HPDE6-E6E7 (cell line): ENCODE results near the gene LRBA.
A peak's percentile ranks its signal among the peaks of the same experiment; 100 is the strongest.
"Not testable (repeated sequence)": the region's sequence is repeated elsewhere in the genome, so short reads cannot be mapped to it uniquely, and the experiment has no call there.

Source experiments
- DNase-seq: peaks from one replicate; pipeline ENCODE4 v3.0.0; 2011; ENCODE audit warnings: missing footprints; ENCODE audit errors: extremely low spot score

Gene LRBA

GRCh38 chr4:150507656-150508055, 507.4 kb downstream of the LRBA start:
- not testable (repeated sequence) for DNase-seq

GRCh38 chr4:150501983-150502382, 513.1 kb downstream of the LRBA start:
- DNase-seq, result no peak

- peak; percentile 39 for DNase-seq
Observed at GRCh38 chr4:150501009-150501727, 513.9 kb downstream of the LRBA start.

- no peak for DNase-seq
Observed at GRCh38 chr4:150497612-150498011, 517.5 kb downstream of the LRBA start.

GRCh38 chr4:150495550-150495949, 519.5 kb downstream of the LRBA start:
- no peak for DNase-seq

- no peak for DNase-seq
Observed at GRCh38 chr4:150493851-150494250, 521.2 kb downstream of the LRBA start.

GRCh38 chr4:150491132-150492049, 523.7 kb downstream of the LRBA start:
- DNase-seq, result no peak

- DNase-seq, result no peak
Observed at GRCh38 chr4:150482581-150482980, 532.5 kb downstream of the LRBA start.

- DNase-seq, result no peak
Observed at GRCh38 chr4:150479657-150480056, 535.4 kb downstream of the LRBA start.

GRCh38 chr4:150477869-150478268, 537.2 kb downstream of the LRBA start:
- no peak for DNase-seq

GRCh38 chr4:150476776-150477175, 538.3 kb downstream of the LRBA start:
- peak; percentile 1 for DNase-seq

- DNase-seq, result no peak
Observed at GRCh38 chr4:150475763-150476162, 539.3 kb downstream of the LRBA start.

GRCh38 chr4:150464523-150464922, 550.6 kb downstream of the LRBA start:
- DNase-seq, result no peak

GRCh38 chr4:150462743-150463142, 552.3 kb downstream of the LRBA start:
- DNase-seq, result no peak

- no peak for DNase-seq
Observed at GRCh38 chr4:150461957-150462356, 553.1 kb downstream of the LRBA start.

GRCh38 chr4:150457802-150458201, 557.3 kb downstream of the LRBA start:
- no peak for DNase-seq

- DNase-seq, result no peak
Observed at GRCh38 chr4:150451883-150452282, 563.2 kb downstream of the LRBA start.

- DNase-seq, result no peak
Observed at GRCh38 chr4:150447356-150447755, 567.7 kb downstream of the LRBA start.

GRCh38 chr4:150439451-150439933, 575.6 kb downstream of the LRBA start:
- no peak for DNase-seq

- DNase-seq, result no peak
Observed at GRCh38 chr4:150436598-150437370, 578.3 kb downstream of the LRBA start.

- DNase-seq, result no peak
Observed at GRCh38 chr4:150431221-150431620, 583.9 kb downstream of the LRBA start.

GRCh38 chr4:150425161-150425560, 589.9 kb downstream of the LRBA start:
- no peak for DNase-seq
